ENCODE measurements around the gene BCL3.
"Not testable (repeated sequence)": the region's sequence is repeated elsewhere in the genome, so short reads cannot be mapped to it uniquely, and the experiment has no call there.

Gene BCL3

GRCh38 chr19:44721369-44721768 lies 27.1 kb upstream of the BCL3 start:
- not testable (repeated sequence) for DNase-seq

- no peak for DNase-seq
These were observed 26.1 kb upstream of the BCL3 start for GRCh38 chr19:44722131-44723121.

GRCh38 chr19:44723299-44723951 lies 25.1 kb upstream of the BCL3 start:
- DNase-seq, result no peak

GRCh38 chr19:44723952-44724319 lies 24.6 kb upstream of the BCL3 start:
- DNase-seq, result peak; percentile 88

- no peak for DNase-seq
These were observed 23.3 kb upstream of the BCL3 start for GRCh38 chr19:44725251-44725650.

- no peak for DNase-seq
These were observed 22.8 kb upstream of the BCL3 start for GRCh38 chr19:44725684-44726083.

- DNase-seq, result no peak
These were observed 22.0 kb upstream of the BCL3 start for GRCh38 chr19:44726465-44726864.

- no peak for DNase-seq
These were observed 20.3 kb upstream of the BCL3 start for GRCh38 chr19:44728178-44728577.

- no peak for DNase-seq
These were observed 18.9 kb upstream of the BCL3 start for GRCh38 chr19:44729516-44730033.

GRCh38 chr19:44731081-44731480 lies 17.4 kb upstream of the BCL3 start:
- DNase-seq, result no peak

GRCh38 chr19:44731622-44732021 lies 16.9 kb upstream of the BCL3 start:
- no peak for DNase-seq

- no peak for DNase-seq
These were observed 16.1 kb upstream of the BCL3 start for GRCh38 chr19:44732235-44733014.

- no peak for DNase-seq
These were observed 14.2 kb upstream of the BCL3 start for GRCh38 chr19:44734357-44734756.

- no peak for DNase-seq
These were observed 13.5 kb upstream of the BCL3 start for GRCh38 chr19:44735011-44735410.

GRCh38 chr19:44737238-44738071 lies 11.1 kb upstream of the BCL3 start:
- DNase-seq, result no peak

GRCh38 chr19:44738136-44738535 lies 10.4 kb upstream of the BCL3 start:
- no peak for DNase-seq

GRCh38 chr19:44738603-44739558 lies 9.6 kb upstream of the BCL3 start:
- no peak for DNase-seq

- no peak for DNase-seq
These were observed 8.1 kb upstream of the BCL3 start for GRCh38 chr19:44740351-44740824.

GRCh38 chr19:44741258-44741731 lies 7.2 kb upstream of the BCL3 start:
- DNase-seq, result no peak

- peak; percentile 93 for DNase-seq
These were observed 6.6 kb upstream of the BCL3 start for GRCh38 chr19:44741841-44742329.

Data from right forelimb (tissue), 1 donor.